ENCODE measurements around the gene PCDHGB1.
"Not testable (repeated sequence)": the region's sequence is repeated elsewhere in the genome, so short reads cannot be mapped to it uniquely, and the experiment has no call there.

Gene PCDHGB1

DNA sequence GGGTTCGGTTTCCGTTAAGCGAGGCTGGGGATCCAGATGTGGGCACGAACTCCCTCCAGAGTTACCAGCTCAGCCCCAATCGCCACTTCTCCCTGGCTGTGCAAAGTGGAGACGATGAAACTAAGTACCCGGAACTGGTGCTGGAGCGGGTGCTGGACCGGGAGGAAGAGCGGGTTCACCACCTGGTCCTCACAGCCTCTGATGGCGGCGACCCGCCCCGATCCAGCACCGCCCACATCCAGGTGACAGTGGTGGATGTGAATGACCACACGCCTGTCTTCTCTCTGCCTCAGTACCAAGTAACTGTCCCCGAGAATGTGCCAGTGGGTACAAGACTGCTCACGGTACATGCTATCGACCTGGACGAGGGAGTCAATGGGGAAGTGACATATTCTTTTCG lies 33.4 kb downstream of the PCDHGB1 start:
- DNase-seq (ENCODE audit: low read depth in 2 of 2): no peak

GRCh38 chr5:141384471-141385267 lies 34.8 kb downstream of the PCDHGB1 start:
- no peak for DNase-seq (ENCODE audit: low read depth in 2 of 2)

DNA sequence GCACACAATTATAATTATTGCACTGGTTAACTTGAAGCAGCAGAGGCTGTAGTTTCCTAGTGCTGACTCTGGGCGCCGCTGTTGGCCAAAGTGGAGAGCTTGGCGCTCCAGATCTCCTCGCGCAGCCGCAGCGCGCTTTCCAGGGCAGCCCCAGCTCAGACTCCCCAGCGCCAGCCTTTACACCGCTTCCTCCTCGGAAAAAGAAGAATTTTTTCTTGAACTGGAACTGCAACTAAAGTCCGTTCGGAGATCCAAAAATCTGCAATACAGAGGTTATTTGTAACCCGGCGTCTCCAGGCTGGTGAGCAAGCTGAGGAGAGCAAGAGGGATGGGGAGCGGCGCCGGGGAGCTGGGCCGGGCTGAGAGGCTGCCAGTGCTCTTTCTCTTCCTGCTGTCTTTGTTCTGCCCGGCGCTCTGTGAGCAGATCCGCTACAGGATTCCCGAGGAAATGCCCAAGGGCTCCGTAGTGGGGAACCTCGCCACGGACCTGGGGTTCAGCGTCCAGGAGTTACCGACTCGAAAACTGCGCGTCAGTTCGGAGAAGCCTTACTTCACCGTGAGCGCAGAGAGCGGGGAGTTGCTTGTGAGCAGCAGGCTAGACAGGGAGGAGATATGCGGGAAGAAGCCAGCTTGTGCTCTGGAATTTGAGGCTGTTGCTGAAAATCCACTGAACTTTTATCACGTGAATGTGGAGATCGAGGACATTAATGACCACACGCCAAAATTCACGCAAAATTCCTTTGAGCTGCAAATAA lies 37.8 kb downstream of the PCDHGB1 start, which contains the start of gene PCDHGB4:
Gene PCDHGB4 (plus strand): TSS at position 142 of the 755 bp plus-strand sequence. CDS start 187 bp downstream, at position 329.
- not testable (repeated sequence) for DNase-seq (ENCODE audit: low read depth in 2 of 2)

DNA sequence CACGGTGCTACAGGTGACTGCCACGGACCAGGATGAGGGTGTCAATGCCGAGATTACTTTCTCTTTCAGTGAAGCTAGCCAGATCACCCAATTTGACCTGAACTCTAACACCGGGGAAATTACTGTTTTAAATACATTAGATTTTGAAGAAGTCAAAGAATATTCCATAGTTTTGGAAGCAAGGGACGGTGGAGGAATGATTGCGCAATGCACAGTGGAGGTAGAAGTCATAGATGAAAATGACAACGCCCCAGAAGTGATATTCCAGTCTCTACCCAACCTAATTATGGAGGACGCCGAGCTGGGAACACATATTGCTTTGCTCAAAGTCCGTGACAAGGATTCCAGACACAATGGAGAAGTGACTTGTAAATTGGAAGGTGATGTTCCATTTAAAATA lies 38.8 kb downstream of the PCDHGB1 start:
- no peak for DNase-seq (ENCODE audit: low read depth in 2 of 2)

DNA sequence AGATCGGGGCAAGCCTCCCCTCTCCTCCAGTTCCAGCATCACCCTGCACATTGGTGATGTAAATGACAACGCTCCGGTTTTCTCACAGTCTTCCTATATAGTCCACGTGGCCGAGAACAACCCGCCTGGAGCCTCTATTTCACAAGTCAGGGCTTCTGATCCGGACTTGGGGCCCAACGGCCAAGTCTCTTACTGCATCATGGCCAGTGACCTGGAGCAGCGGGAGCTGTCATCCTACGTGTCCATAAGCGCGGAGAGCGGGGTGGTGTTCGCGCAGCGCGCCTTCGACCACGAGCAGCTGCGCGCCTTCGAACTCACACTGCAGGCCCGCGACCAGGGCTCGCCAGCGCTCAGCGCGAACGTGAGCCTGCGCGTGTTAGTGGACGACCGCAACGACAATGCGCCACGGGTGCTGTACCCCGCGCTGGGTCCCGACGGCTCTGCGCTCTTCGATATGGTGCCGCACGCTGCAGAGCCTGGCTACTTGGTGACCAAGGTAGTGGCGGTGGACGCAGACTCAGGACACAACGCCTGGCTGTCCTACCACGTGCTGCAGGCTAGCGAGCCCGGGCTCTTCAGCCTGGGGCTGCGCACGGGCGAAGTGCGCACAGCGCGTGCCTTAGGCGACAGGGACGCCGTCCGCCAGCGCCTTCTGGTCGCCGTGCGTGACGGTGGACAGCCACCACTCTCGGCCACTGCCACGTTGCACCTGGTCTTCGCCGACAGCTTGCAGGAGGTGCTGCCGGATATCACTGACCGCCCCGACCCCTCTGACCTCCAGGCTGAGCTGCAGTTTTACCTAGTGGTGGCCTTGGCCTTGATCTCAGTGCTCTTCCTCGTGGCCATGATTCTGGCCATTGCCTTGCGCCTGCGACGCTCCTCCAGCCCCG lies 39.5 kb downstream of the PCDHGB1 start:
- no peak for DNase-seq (ENCODE audit: low read depth in 2 of 2)

DNA sequence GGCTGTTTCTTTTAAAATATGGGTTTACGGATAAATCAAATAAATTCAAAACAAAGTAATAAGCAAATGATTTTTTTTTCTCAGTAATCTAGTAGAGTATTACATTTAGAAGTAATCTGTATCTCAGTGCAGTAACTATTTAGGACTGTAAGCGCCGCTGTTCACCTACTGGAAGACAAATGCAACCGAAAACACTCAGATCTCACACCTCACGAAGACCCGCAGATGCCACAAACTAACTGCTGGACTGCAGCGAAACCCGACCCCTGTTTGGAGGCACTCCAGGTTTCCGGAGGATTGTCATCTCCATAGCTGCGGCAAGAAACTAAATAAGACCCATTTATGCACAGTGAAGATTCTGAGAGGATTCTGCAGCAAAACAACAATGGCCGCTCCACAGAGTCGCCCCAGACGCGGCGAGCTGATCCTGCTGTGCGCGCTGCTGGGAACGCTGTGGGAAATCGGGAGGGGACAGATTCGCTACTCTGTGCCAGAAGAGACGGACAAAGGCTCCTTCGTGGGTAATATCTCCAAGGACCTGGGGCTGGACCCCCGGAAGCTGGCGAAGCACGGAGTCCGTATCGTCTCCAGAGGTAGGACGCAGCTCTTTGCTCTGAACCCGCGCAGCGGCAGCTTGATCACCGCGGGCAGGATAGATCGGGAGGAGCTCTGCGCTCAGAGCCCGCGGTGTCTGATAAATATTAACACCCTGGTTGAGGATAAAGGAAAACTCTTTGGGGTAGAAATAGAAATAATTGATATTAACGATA lies 42.7 kb downstream of the PCDHGB1 start, which contains the start of gene PCDHGA8:
Gene PCDHGA8 (plus strand): TSS at position 205 of the 770 bp plus-strand sequence. CDS start 181 bp downstream, at position 386.
- no peak for DNase-seq (ENCODE audit: low read depth in 2 of 2)

DNA sequence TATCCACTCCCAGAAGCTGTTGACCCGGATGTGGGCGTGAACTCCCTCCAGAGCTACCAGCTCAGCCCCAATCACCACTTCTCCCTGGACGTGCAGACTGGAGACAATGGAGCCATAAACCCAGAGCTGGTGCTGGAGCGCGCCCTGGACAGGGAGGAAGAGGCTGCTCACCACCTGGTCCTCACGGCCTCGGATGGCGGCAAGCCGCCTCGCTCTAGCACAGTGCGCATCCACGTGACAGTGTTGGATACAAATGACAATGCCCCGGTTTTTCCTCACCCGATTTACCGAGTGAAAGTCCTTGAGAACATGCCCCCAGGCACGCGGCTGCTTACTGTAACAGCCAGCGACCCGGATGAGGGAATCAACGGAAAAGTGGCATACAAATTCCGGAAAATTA lies 43.4 kb downstream of the PCDHGB1 start:
- DNase-seq (ENCODE audit: low read depth in 2 of 2): no peak

DNA sequence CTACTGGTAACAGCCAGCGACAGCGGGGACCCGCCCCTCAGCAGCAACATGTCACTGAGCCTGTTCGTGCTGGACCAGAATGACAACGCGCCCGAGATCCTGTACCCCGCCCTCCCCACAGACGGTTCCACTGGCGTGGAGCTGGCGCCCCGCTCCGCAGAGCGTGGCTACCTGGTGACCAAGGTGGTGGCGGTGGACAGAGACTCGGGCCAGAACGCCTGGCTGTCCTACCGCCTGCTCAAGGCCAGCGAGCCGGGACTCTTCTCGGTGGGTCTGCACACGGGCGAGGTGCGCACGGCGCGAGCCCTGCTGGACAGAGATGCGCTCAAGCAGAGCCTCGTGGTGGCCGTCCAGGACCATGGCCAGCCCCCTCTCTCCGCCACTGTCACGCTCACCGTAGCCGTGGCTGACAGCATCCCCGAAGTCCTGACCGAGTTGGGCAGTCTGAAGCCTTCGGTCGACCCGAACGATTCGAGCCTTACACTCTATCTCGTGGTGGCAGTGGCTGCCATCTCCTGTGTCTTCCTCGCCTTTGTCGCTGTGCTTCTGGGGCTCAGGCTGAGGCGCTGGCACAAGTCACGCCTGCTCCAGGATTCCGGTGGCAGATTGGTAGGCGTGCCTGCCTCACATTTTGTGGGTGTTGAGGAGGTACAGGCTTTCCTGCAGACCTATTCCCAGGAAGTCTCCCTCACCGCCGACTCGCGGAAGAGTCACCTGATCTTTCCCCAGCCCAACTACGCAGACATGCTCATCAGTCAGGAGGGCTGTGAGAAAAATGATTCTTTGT lies 44.7 kb downstream of the PCDHGB1 start:
- DNase-seq (ENCODE audit: low read depth in 2 of 2): not testable (repeated sequence)

GRCh38 chr5:141397756-141398551 lies 48.1 kb downstream of the PCDHGB1 start, which contains the start of gene PCDHGB5:
Gene PCDHGB5, plus strand, starts transcription at chr5:141397947. Its CDS starts 181 bp downstream, at chr5:141398128.
- not testable (repeated sequence) for DNase-seq (ENCODE audit: low read depth in 2 of 2)

- no peak for DNase-seq (ENCODE audit: low read depth in 2 of 2)
Measured at GRCh38 chr5:141398608-141399007, 48.7 kb downstream of the PCDHGB1 start.

DNA sequence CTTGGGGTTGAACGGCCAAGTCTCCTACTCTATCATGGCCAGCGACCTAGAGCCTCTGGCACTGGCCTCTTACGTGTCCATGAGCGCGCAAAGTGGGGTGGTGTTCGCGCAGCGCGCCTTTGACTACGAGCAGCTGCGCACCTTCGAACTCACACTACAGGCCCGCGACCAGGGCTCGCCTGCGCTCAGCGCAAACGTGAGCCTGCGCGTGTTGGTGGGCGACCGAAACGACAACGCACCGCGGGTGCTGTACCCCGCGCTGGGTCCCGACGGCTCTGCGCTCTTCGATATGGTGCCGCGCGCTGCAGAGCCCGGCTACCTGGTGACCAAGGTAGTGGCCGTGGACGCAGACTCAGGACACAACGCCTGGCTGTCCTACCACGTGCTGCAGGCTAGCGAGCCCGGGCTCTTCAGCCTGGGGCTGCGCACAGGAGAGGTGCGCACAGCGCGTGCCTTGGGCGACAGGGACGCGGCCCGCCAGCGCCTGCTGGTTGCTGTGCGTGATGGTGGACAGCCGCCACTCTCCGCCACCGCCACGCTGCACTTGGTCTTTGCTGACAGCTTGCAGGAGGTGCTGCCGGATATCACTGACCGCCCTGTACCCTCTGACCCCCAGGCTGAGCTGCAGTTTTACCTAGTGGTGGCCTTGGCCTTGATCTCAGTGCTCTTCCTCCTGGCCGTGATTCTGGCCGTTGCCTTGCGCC lies 49.8 kb downstream of the PCDHGB1 start:
- DNase-seq (ENCODE audit: low read depth in 2 of 2): no peak
